Pancreas (tissue), 10 donors: ENCODE results near the gene PEAK1. TPM values are rescaled to one million over a fixed set of nuclear protein-coding genes. Genes with fewer than 3 reads are reported as not detected.
A peak's percentile ranks its signal among the peaks of the same experiment; 100 is the strongest.

ENCODE experiments used
- ATAC-seq, 4 donors: fragments of 200-7000 bp; cut with Tn5 transposase; one replicate each; pipeline versions ENCODE4 v1.8.0 to v1.9.1; 2020; ENCODE audit warnings: mild to moderate bottlenecking in 4 of 4, moderate library complexity in 4 of 4
- DNase-seq, 6 donors: peaks; one replicate each; pipeline ENCODE4 v3.0.0-alpha.2; 2020
- FAIRE-seq: peaks from 2 replicates; lab custom pipeline; 2012; peaks lifted over from hg19 to GRCh38; lab: Jason Lieb, UNC
- H3K27ac ChIP-seq, 4 donors: fragments of 200-600 bp; sonication (generic); 1 replicate in 3 of 4; 2 replicates in 1 of 4; pipeline versions ENCODE4 v1.5.0 to v1.8.0; 2020
- H3K27me3 ChIP-seq, 4 donors: fragments of 200-600 bp; one replicate each; pipeline ENCODE4 v1.8.0; 2021
- H3K36me3 ChIP-seq, 3 donors: fragments of 200-600 bp; sonication (generic) in 1 of 3; one replicate each; pipeline versions ENCODE4 v1.5.0 to v1.8.0; 2020 to 2021
- H3K4me1 ChIP-seq, 3 donors: fragments of 200-600 bp; one replicate each; pipeline ENCODE4 v1.8.0; 2021
- H3K4me3 ChIP-seq, 4 donors: fragments of 200-600 bp; sonication (generic) in 2 of 4; one replicate each; pipeline versions ENCODE4 v1.5.0 to v1.8.0; 2020 to 2021
- H3K9me3 ChIP-seq, 4 donors: fragments of 200-600 bp; one replicate each; pipeline ENCODE4 v1.8.0; 2021
- CTCF ChIP-seq, 4 donors: fragments of 200-600 bp; sonication (generic) in 3 of 4; IDR thresholded peaks; one replicate each; pipeline versions ENCODE4 v1.5.0 to v1.8.0; 2021; ENCODE audit warnings: antibody characterized with exemption in 4 of 4
- WGBS, 2 donors: extraction: QIAGEN DNeasy Blood & Tissue Kit; methylation state at CpG; one replicate each; pipeline ENCODE4 v1.1.7; 2013; 5-methylcytosine and 5-hydroxymethylcytosine counted together
- intact Hi-C, 3 donors: fragments of 100-400 bp; cut with DNase I; formaldehyde crosslinking; loops; one replicate each; pipeline versions ENCODE4 v1.11.1 to v1.14.2; 2022
- polyA plus RNA-seq, 2 donors: library from polyadenylated mRNA; stranded (reverse); fragments of 200-250 nt; gene quantifications; one replicate each; pipeline ENCODE4 v1.2.3, GENCODE V29; 2013
- total RNA-seq, 6 donors: library from RNA; stranded (reverse); fragmentation: NEBNext Ultra II Directional in 4 of 6; extraction: Animal tissue kit (Norgen Biotek cat#: 25700) in 4 of 6; gene quantifications; one replicate each; pipeline versions ENCODE4 v1.2.1 to v1.2.4, GENCODE V29; 2021 to 2023
- donor health status: healthy with polysubstance abuse.
- donor health status: DM: no; HTN: no; CAD: no; lungs with moderate emphysema.
- donor health status: DM: no; HTN: no; CAD: no.
- donor health status: control.
- donor health status: control.
- donor health status: Bipolar disorder and iron deficiency.
- donor health status: DM: yes; HTN: yes; CAD: no.
- donor health status: DM: no; HTN: no; CAD: no.
- donor health status: DM: no; HTN: no; CAD: no.
- donor health status: DM: yes; HTN: yes; CAD: no.

PEAK1 gene
- total and polyA plus RNA-seq, 8 donors: 1.8 to 27.6 (median 12.1) TPM

GRCh38 chr15:77173487-77173886 lies 246.4 kb downstream of the PEAK1 start:
- Histone ChIP-seq H3K4me1 (peaks cover 0 to 9% (median 9%) of the 10 kb centered on the region in 3 donors), H3K27ac (no peak overlapping the region), H3K9me3 (no peaks in the 10 kb centered on the region), H3K36me3 (no peaks in the 10 kb centered on the region), H3K4me3 (no peak overlapping the region), H3K27me3 (no peaks in the 10 kb centered on the region)
- 13 to 17% methylated on average over 1 of the region's 1 CpG for WGBS, 2 donors
- intact Hi-C loops: no loop called here
- ATAC-seq: peak in 3 of 4 donors; percentile 48 to 59 (median 52)
- no peak for TF ChIP-seq CTCF (IDR thresholded peaks at IDR 0.05)
- no peak for FAIRE-seq
- no peak for DNase-seq

- H3K4me3 ChIP-seq: no peak overlapping the region
- H3K9me3 ChIP-seq: no peaks in the 10 kb centered on the region
- no peak for TF ChIP-seq CTCF (IDR thresholded peaks at IDR 0.05)
- no peak for DNase-seq
- no peaks in the 10 kb centered on the region for H3K36me3 ChIP-seq
- peaks cover 0 to 12% (median 9%) of the 10 kb centered on the region in 3 donors for H3K4me1 ChIP-seq
- whole genome bisulfite sequencing, 2 donors: 93 to 98% methylated on average over 2 of the region's 2 CpGs
- intact Hi-C loops: no loop called here
- no peak overlapping the region for H3K27ac ChIP-seq
- H3K27me3 ChIP-seq: no peaks in the 10 kb centered on the region
- peak; percentile 23 for FAIRE-seq
- ATAC-seq: no peak
Observed at GRCh38 chr15:77171221-77171967, 248.5 kb downstream of the PEAK1 start.

DNA sequence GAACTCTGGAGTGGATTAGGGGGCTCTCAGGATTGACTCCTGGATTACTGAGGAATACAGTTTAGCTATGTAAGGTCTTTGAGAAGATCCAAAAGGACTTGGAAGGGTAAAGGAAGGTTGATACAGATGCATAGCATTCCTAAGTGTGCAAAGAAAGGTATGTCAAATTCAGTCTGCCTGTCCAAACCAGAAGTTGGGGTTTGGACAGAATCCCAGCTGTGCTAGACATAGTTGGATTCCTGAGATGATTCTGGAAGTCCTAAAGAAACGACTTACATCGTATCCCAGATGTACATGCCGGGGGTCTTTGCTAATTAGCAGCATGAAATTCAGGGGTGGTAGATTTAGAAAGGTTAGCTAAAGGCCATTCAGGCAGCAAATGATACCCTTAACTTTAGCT lies 251.3 kb downstream of the PEAK1 start:
- no peak for ATAC-seq
- Histone ChIP-seq H3K27me3 (no peaks in the 10 kb centered on the region), H3K4me1 (peaks cover 11 to 30% (median 21%) of the 10 kb centered on the region in 3 donors), H3K4me3 (no peak overlapping the region), H3K36me3 (no peaks in the 10 kb centered on the region), H3K27ac (no peak overlapping the region), H3K9me3 (no peaks in the 10 kb centered on the region)
- 85 to 90% methylated on average over 3 of the region's 3 CpGs for WGBS, 2 donors
- TF ChIP-seq CTCF (IDR thresholded peaks at IDR 0.05): no peak
- intact Hi-C loops: no loop called here
- DNase-seq: no peak
- FAIRE-seq: no peak

DNA sequence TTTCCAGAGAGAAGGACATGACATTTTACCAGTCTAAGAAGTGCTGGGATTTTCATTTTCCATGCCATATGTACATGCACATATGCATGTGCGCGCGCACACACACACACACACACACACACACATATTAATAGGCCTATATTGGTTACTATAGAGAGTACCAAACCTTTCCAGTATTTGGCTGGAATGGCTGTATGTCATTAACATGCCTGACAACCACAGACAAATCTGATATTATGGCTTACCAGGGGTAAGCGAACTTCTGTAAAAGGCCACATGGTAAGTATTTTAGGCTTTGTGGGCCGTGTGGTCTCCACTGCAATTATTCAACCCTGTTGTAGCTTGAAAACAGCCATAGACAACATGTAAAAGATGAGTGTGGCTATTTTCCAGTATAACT lies 251.8 kb downstream of the PEAK1 start:
- ATAC-seq: no peak
- no peak overlapping the region for H3K4me3 ChIP-seq

More for the DNA sequence above, 251.8 kb downstream of the PEAK1 start:
- FAIRE-seq (no peak), DNase-seq (no peak)
- H3K36me3 ChIP-seq: no peaks in the 10 kb centered on the region
- no peak for TF ChIP-seq CTCF (IDR thresholded peaks at IDR 0.05)
- H3K9me3 ChIP-seq: no peaks in the 10 kb centered on the region
- H3K27ac ChIP-seq: no peak overlapping the region
- intact Hi-C loops: no loop called here
- 75 to 84% methylated on average over 5 of the region's 5 CpGs for WGBS, 2 donors
- H3K4me1 ChIP-seq: peaks cover 6 to 30% (median 24%) of the 10 kb centered on the region in 3 donors
- no peaks in the 10 kb centered on the region for H3K27me3 ChIP-seq
